Neural cell (in vitro differentiated cells): ENCODE data around the gene CD160. TPM values are rescaled to one million over a fixed set of nuclear protein-coding genes. Genes with fewer than 3 reads are reported as not detected.

Source experiments
- H2AFZ ChIP-seq: fragments of 200-600, 300-800 bp; sonication (generic), shearing (Covaris generic); 2 replicates; pipeline ENCODE4 v1.6.0; 2014; ENCODE audit warnings: low read depth, mild to moderate bottlenecking, antibody characterized with exemption, low read length, moderate library complexity
- H3F3A ChIP-seq: fragments of 200-600 bp; shearing (Covaris generic); 2 replicates; pipeline ENCODE4 v1.6.1; 2016; ENCODE audit warnings: mild to moderate bottlenecking, moderate library complexity, mixed read lengths, antibody characterized with exemption, low read length; ENCODE audit not compliant: insufficient read depth, poor library complexity, severe bottlenecking
- H3K27ac ChIP-seq: fragments of 200-600, 300-800 bp; sonication (generic), shearing (Covaris generic); 2 replicates; pipeline ENCODE4 v1.5.1; 2014; ENCODE audit warnings: mild to moderate bottlenecking, low read length, moderate library complexity
- H3K27me3 ChIP-seq: fragments of 300-800, 200-600 bp; sonication (generic), shearing (Covaris generic); 2 replicates; pipeline ENCODE4 v1.6.0; 2014; ENCODE audit warnings: mild to moderate bottlenecking, low read depth, low read length, moderate library complexity; ENCODE audit not compliant: insufficient read depth
- H3K36me3 ChIP-seq: fragments of 300-800, 200-600 bp; sonication (generic), shearing (Covaris generic); 2 replicates; pipeline ENCODE4 v1.5.1; 2014; ENCODE audit warnings: mild to moderate bottlenecking, antibody characterized with exemption, low read length, moderate library complexity; ENCODE audit not compliant: insufficient read depth
- H3K4me2 ChIP-seq: fragments of 300-800, 200-600 bp; sonication (generic), shearing (Covaris generic); 2 replicates; pipeline ENCODE4 v1.6.0; 2014; ENCODE audit warnings: mild to moderate bottlenecking, low read length
- H3K4me3 ChIP-seq: fragments of 300-800, 200-600 bp; sonication (generic), shearing (Covaris generic); 2 replicates; pipeline ENCODE4 v1.5.1; 2014; ENCODE audit warnings: mild to moderate bottlenecking, low read length, moderate library complexity
- H3K79me2 ChIP-seq: fragments of 200-600 bp; shearing (Covaris generic); replicated peaks from 2 replicates; pipeline ENCODE4 v1.6.0; 2014; ENCODE audit warnings: mild to moderate bottlenecking, low read length, moderate library complexity; ENCODE audit not compliant: insufficient read depth
- H3K9ac ChIP-seq: fragments of 300-800, 200-600 bp; sonication (generic), shearing (Covaris generic); 2 replicates; pipeline ENCODE4 v1.6.1; 2016; ENCODE audit warnings: mild to moderate bottlenecking, low read length, mixed read lengths
- H3K9me2 ChIP-seq: fragments of 200-600 bp; shearing (Covaris generic); 2 replicates; pipeline ENCODE4 v1.6.1; 2016; ENCODE audit warnings: mild to moderate bottlenecking, low read length, mixed read lengths; ENCODE audit not compliant: insufficient read depth
- H3K9me3 ChIP-seq: fragments of 200-600, 300-800 bp; sonication (generic), shearing (Covaris generic); 2 replicates; pipeline ENCODE4 v1.6.1; 2016; ENCODE audit warnings: mild to moderate bottlenecking, mixed run types, low read length, moderate library complexity, mixed read lengths
- H4K20me1 ChIP-seq: fragments of 200-600 bp; shearing (Covaris generic); 2 replicates; pipeline ENCODE4 v1.6.1; 2016; ENCODE audit warnings: mild to moderate bottlenecking, mixed run types; ENCODE audit not compliant: insufficient read depth
- EP300 ChIP-seq: fragments of 450-650 bp; conservative IDR thresholded peaks from 2 replicates; pipeline ENCODE4 v1.6.1; 2014; ENCODE audit warnings: antibody characterized with exemption, mild to moderate bottlenecking, moderate library complexity; ENCODE audit not compliant: poor library complexity, severe bottlenecking
- EZH2 ChIP-seq: fragments of 200-600, 300-800 bp; shearing (Covaris generic), sonication (generic); IDR thresholded peaks from 2 replicates; pipeline ENCODE4 v1.6.1; 2014; ENCODE audit warnings: antibody characterized with exemption, low read length, borderline replicate concordance, mild to moderate bottlenecking; ENCODE audit not compliant: insufficient read depth, poor library complexity, severe bottlenecking
- MXI1 ChIP-seq: fragments of 450-650 bp; conservative IDR thresholded peaks from 2 replicates; pipeline ENCODE4 v1.6.1; 2014; ENCODE audit warnings: antibody characterized with exemption, mild to moderate bottlenecking; ENCODE audit not compliant: poor library complexity, severe bottlenecking
- POLR2AphosphoS5 ChIP-seq: IDR thresholded peaks from 2 replicates; pipeline ENCODE4 v1.6.1; 2012
- RAD21 ChIP-seq: fragments of 450-650 bp; conservative IDR thresholded peaks from 2 replicates; pipeline ENCODE4 v1.6.1; 2014; ENCODE audit warnings: antibody characterized with exemption, mild to moderate bottlenecking, moderate library complexity
- SMC3 ChIP-seq: fragments of 450-650 bp; conservative IDR thresholded peaks from 2 replicates; pipeline ENCODE4 v1.6.1; 2014; ENCODE audit warnings: antibody characterized with exemption, mild to moderate bottlenecking, moderate library complexity; ENCODE audit not compliant: poor library complexity
- TAF1 ChIP-seq: IDR thresholded peaks from 2 replicates; pipeline ENCODE4 v1.6.1; 2012; ENCODE audit warnings: low read depth
- polyA plus RNA-seq: library from polyadenylated mRNA; depleted of rRNA; stranded (reverse); fragments of >200 nt; gene quantifications from 2 replicates; pipeline ENCODE4 v1.2.3, GENCODE V29; 2014
- TF ChIP-seq, protein P1 (sequence below): IDR thresholded peaks from 2 replicates; pipeline ENCODE4 v1.6.1; 2012; ENCODE audit warnings: borderline replicate concordance
- TF ChIP-seq, protein P2 (sequence below): fragments of 450-650 bp; IDR thresholded peaks from 2 replicates; pipeline ENCODE4 v1.5.1; 2014; ENCODE audit warnings: antibody characterized with exemption, mild to moderate bottlenecking, moderate library complexity; ENCODE audit not compliant: poor library complexity, severe bottlenecking

The CD160 gene
- polyA plus RNA-seq, 1 donor from 2014 or later = not detected

DNA sequence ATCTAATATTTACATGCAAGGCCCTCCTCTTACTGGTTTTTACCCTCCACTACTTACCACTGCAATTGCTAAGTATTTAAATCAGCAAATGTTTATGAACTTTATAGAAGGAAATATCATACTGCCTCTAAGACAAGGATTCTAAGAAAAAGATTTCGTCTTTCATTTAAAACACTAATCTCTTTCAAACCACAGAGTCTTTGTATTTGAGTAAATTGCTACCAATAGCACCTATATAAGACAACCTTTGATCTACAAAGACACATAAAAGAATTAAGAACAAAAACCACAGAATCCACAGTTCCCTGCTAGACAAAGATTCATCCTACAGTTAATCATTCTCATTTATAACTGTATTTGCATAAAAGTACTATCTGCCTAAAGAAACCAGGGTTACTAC is 67.0 kb downstream of the CD160 start:
- Histone ChIP-seq H3K4me2 (no peak overlapping the region), H4K20me1 (no peaks in the 10 kb centered on the region), H3K36me3 (no peaks in the 10 kb centered on the region), H3F3A (no peaks in the 10 kb centered on the region), H3K27ac (no peak overlapping the region), H3K79me2 (no peaks in the 10 kb centered on the region), H3K9me2 (no peaks in the 10 kb centered on the region), H3K4me3 (no peak overlapping the region), H3K9ac (no peak overlapping the region), H3K27me3 (no peaks in the 10 kb centered on the region), H3K9me3 (no peaks in the 10 kb centered on the region), H2AFZ (no peak overlapping the region)
- TF ChIP-seq SMC3 = no peak

DNA sequence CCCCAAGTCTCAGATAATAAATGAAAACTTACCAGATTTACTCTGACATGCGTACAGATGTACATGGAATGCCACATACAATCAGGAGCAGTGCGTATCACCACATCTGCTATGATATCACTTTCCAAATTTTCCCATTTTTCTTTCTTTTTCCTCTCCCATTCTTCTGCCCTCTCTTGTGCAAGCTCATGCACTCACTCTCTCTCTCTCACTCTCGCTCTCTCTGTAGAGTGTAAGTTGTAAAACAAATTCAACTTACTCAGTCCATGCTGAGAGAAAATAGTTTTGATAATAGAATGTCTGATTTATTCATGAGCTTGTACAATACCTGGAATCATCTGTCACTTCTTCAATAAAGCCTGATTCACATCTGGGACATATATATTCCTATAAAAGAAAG is 69.3 kb downstream of the CD160 start:
- TF ChIP-seq SMC3 = no peak
- TF ChIP-seq, protein P1, sequence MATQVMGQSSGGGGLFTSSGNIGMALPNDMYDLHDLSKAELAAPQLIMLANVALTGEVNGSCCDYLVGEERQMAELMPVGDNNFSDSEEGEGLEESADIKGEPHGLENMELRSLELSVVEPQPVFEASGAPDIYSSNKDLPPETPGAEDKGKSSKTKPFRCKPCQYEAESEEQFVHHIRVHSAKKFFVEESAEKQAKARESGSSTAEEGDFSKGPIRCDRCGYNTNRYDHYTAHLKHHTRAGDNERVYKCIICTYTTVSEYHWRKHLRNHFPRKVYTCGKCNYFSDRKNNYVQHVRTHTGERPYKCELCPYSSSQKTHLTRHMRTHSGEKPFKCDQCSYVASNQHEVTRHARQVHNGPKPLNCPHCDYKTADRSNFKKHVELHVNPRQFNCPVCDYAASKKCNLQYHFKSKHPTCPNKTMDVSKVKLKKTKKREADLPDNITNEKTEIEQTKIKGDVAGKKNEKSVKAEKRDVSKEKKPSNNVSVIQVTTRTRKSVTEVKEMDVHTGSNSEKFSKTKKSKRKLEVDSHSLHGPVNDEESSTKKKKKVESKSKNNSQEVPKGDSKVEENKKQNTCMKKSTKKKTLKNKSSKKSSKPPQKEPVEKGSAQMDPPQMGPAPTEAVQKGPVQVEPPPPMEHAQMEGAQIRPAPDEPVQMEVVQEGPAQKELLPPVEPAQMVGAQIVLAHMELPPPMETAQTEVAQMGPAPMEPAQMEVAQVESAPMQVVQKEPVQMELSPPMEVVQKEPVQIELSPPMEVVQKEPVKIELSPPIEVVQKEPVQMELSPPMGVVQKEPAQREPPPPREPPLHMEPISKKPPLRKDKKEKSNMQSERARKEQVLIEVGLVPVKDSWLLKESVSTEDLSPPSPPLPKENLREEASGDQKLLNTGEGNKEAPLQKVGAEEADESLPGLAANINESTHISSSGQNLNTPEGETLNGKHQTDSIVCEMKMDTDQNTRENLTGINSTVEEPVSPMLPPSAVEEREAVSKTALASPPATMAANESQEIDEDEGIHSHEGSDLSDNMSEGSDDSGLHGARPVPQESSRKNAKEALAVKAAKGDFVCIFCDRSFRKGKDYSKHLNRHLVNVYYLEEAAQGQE = no peak
- TF ChIP-seq, protein P2, sequence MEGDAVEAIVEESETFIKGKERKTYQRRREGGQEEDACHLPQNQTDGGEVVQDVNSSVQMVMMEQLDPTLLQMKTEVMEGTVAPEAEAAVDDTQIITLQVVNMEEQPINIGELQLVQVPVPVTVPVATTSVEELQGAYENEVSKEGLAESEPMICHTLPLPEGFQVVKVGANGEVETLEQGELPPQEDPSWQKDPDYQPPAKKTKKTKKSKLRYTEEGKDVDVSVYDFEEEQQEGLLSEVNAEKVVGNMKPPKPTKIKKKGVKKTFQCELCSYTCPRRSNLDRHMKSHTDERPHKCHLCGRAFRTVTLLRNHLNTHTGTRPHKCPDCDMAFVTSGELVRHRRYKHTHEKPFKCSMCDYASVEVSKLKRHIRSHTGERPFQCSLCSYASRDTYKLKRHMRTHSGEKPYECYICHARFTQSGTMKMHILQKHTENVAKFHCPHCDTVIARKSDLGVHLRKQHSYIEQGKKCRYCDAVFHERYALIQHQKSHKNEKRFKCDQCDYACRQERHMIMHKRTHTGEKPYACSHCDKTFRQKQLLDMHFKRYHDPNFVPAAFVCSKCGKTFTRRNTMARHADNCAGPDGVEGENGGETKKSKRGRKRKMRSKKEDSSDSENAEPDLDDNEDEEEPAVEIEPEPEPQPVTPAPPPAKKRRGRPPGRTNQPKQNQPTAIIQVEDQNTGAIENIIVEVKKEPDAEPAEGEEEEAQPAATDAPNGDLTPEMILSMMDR = no peak
- no peak for TF ChIP-seq EP300
- TF ChIP-seq POLR2AphosphoS5 = no peak
- no peak for TF ChIP-seq RAD21
- no peak for TF ChIP-seq EZH2
- no peak for TF ChIP-seq TAF1
- TF ChIP-seq MXI1 = no peak
- no peaks in the 10 kb centered on the region for H3K27me3 ChIP-seq
- H3K36me3 ChIP-seq = no peaks in the 10 kb centered on the region

More for the DNA sequence above, 69.3 kb downstream of the CD160 start:
- no peaks in the 10 kb centered on the region for H3F3A ChIP-seq
- no peak overlapping the region for H3K27ac ChIP-seq
- no peak overlapping the region for H2AFZ ChIP-seq
- H3K9me3 ChIP-seq = no peaks in the 10 kb centered on the region
- no peaks in the 10 kb centered on the region for H3K9me2 ChIP-seq
- H3K4me2 ChIP-seq = no peak overlapping the region
- H3K4me3 ChIP-seq = no peak overlapping the region
- H3K9ac ChIP-seq = no peak overlapping the region
- no peaks in the 10 kb centered on the region for H4K20me1 ChIP-seq
- no peaks in the 10 kb centered on the region for H3K79me2 ChIP-seq

Other genes starting within 250 kb of the CD160 start
- gene GPR89A, start 111.5 kb upstream of the CD160 start, polyA plus RNA-seq = 38.4 and 51.7 TPM in 2 replicates
- 0.88 TPM in 1 of 2 replicates, not detected in the other for gene PDZK1, start 12.1 kb upstream of the CD160 start, polyA plus RNA-seq
- 22.3 and 25.7 TPM in 2 replicates for gene RNF115, start 104.6 kb downstream of the CD160 start, polyA plus RNA-seq
- 30.1 and 33.1 TPM in 2 replicates for gene POLR3C, start 104.7 kb downstream of the CD160 start, polyA plus RNA-seq
- gene NUDT17, start 126.1 kb downstream of the CD160 start, polyA plus RNA-seq = 4.5 and 5.4 TPM in 2 replicates
- 15.0 and 16.5 TPM in 2 replicates for gene PIAS3, start 139.6 kb downstream of the CD160 start, polyA plus RNA-seq
- 0.16 TPM in 1 of 2 replicates, not detected in the other for gene ANKRD35, start 166.4 kb downstream of the CD160 start, polyA plus RNA-seq
- 0.84 and 0.94 TPM in 2 replicates for gene ITGA10, start 190.6 kb downstream of the CD160 start, polyA plus RNA-seq
- gene PEX11B, start 199.2 kb downstream of the CD160 start, polyA plus RNA-seq = 49.5 and 52.4 TPM in 2 replicates
- gene RBM8A, start 208.0 kb downstream of the CD160 start, polyA plus RNA-seq = 301 and 366 TPM in 2 replicates
- gene LIX1L, start 238.5 kb downstream of the CD160 start, polyA plus RNA-seq = 15.7 and 17.0 TPM in 2 replicates
- gene ANKRD34A, start 245.1 kb downstream of the CD160 start, polyA plus RNA-seq = 0.16 and 1.7 TPM in 2 replicates
- gene POLR3GL, start 245.2 kb downstream of the CD160 start, polyA plus RNA-seq = 37.5 and 38.6 TPM in 2 replicates